Astrocyte of the spinal cord (primary cell): ENCODE data around the gene FBP2.

Experiments
- DNase-seq: peaks from one replicate; pipeline ENCODE4 v3.0.0; 2011; ENCODE audit warnings: low read depth, low spot score
- H3K4me3 ChIP-seq: 2 replicates; pipeline ENCODE4 v1.5.1; 2011; ENCODE audit warnings: low read depth, mild to moderate bottlenecking, low read length, moderate library complexity
- CTCF ChIP-seq: IDR thresholded peaks from 2 replicates; pipeline ENCODE4 v1.5.1; 2012; ENCODE audit warnings: low read depth, mild to moderate bottlenecking, low read length, inconsistent platforms
- in situ Hi-C: cut with HindIII; loops from 2 replicates; pipeline ENCODE4 v1.10.0; 2017; ENCODE audit warnings: low sequenced_read_pairs

The FBP2 gene

GRCh38 chr9:94632737-94633136, 39.1 kb upstream of the FBP2 start:
- no peak for DNase-seq
- H3K4me3 ChIP-seq: no peak overlapping the region
- in situ Hi-C loops: no loop called here
- TF ChIP-seq CTCF: no peak

- no peak for DNase-seq
- H3K4me3 ChIP-seq: no peak overlapping the region
- no peak for TF ChIP-seq CTCF
- in situ Hi-C loops: no loop called here
Observed at GRCh38 chr9:94631599-94631998, 38.0 kb upstream of the FBP2 start.

- no peak overlapping the region for H3K4me3 ChIP-seq
- DNase-seq: no peak
- in situ Hi-C loops: no loop called here
- TF ChIP-seq CTCF: no peak
Observed at GRCh38 chr9:94630833-94631232, 37.2 kb upstream of the FBP2 start.

- in situ Hi-C loops: no loop called here
- no peak for TF ChIP-seq CTCF
- DNase-seq: no peak
- no peak overlapping the region for H3K4me3 ChIP-seq
Observed at GRCh38 chr9:94630281-94630680, 36.7 kb upstream of the FBP2 start.

GRCh38 chr9:94627287-94627686, 33.7 kb upstream of the FBP2 start:
- DNase-seq: no peak
- no peak for TF ChIP-seq CTCF
- in situ Hi-C loops: no loop called here
- H3K4me3 ChIP-seq: no peak overlapping the region

DNA sequence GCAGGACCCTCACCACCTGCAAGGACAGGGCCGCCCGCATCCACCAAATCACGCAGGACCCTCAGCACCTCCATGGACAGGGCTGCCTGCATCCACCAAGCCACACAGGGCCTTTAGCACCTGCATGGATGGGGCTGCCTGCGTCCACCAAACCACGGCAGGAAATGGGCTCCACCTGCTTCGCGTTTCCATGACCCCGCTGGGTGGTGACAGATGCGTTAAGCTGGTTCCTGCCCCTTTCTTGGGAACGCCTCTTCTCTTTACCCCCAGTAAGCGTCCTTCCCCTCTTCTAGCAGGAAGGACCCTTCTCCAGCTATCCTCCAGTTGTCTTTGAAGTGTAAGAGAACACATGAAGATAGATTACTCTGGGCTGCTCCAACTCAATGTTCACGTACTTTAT, 32.2 kb upstream of the FBP2 start:
- TF ChIP-seq CTCF: no peak
- H3K4me3 ChIP-seq: no peak overlapping the region
- in situ Hi-C loops: no loop called here
- no peak for DNase-seq

- in situ Hi-C loops: no loop called here
- no peak for TF ChIP-seq CTCF
- no peak for DNase-seq
- no peak overlapping the region for H3K4me3 ChIP-seq
Observed at GRCh38 chr9:94624629-94625028, 31.0 kb upstream of the FBP2 start.
